Measurements from ENCODE around the gene PPP2R5E. TPM values are rescaled to one million over a fixed set of nuclear protein-coding genes. Genes with fewer than 3 reads are reported as not detected.
A peak's percentile ranks its signal among the peaks of the same experiment; 100 is the strongest.

Gene PPP2R5E
- total RNA-seq, 2 experiments from 2014 or later = 39.5 to 39.8 TPM

- no peak overlapping the region for H3K4me3 Mint-ChIP-seq
- H3K27ac Mint-ChIP-seq = no peak overlapping the region
- H3K27me3 Mint-ChIP-seq = no peaks in the 10 kb centered on the region
- H3K36me3 Mint-ChIP-seq (ENCODE audit: low read depth) = peaks cover 8% of the 10 kb centered on the region
- POLR2A ChIA-PET = interaction anchor here (0.5 to 0.6 kb wide), 2 partner anchors 89 to 101 kb away, joined by 3 to 7 read pairs; no protein-coding TSS in a partner anchor
- CTCF ChIA-PET = no interaction called here
- ATAC-seq (no peak), DNase-seq (no peak)
- TF ChIP-seq CTCF (IDR thresholded peaks at IDR 0.05) = no peak
- intact Hi-C loops (cut with micrococcal nuclease) = no loop called here
- H3K9me3 Mint-ChIP-seq = no peaks in the 10 kb centered on the region
- H3K4me1 Mint-ChIP-seq (ENCODE audit: low read depth) = peaks cover 23% of the 10 kb centered on the region
Observed at GRCh38 chr14:63443361-63443760, 99.8 kb downstream of the PPP2R5E start.

- Mint-ChIP-seq H3K27me3 (no peaks in the 10 kb centered on the region), H3K4me3 (peak overlapping the region; percentile 8), H3K27ac (peak overlapping the region; percentile 6), H3K36me3 (ENCODE audit: low read depth) (peaks cover 5% of the 10 kb centered on the region), H3K4me1 (ENCODE audit: low read depth) (peaks cover 54% of the 10 kb centered on the region), H3K9me3 (no peaks in the 10 kb centered on the region)
- ChIA-PET POLR2A (interaction anchor here (1.2 kb wide), 1 partner anchor 9 kb away, joined by 3 read pairs; no protein-coding TSS in a partner anchor), CTCF (interaction anchor here (0.9 to 1.4 kb wide), 2 partner anchors 14 to 29 kb away, joined by 3 to 6 read pairs; no protein-coding TSS in a partner anchor)
- ATAC-seq (peak; percentile 79), DNase-seq (peak; percentile 36)
- TF ChIP-seq CTCF (IDR thresholded peaks at IDR 0.05) = no peak
- intact Hi-C loops (cut with micrococcal nuclease) = no loop called here
Observed at GRCh38 chr14:63438065-63438757, 105.0 kb downstream of the PPP2R5E start.

- no peak for DNase-seq
- ChIA-PET CTCF (interaction anchor here (0.7 kb wide), 1 partner anchor 48 kb away, joined by 3 read pairs; no protein-coding TSS in a partner anchor), POLR2A (interaction anchor here (0.6 kb wide), 1 partner anchor 119 kb away, joined by 4 read pairs; no protein-coding TSS in a partner anchor)
- Mint-ChIP-seq H3K9me3 (no peaks in the 10 kb centered on the region), H3K27me3 (no peaks in the 10 kb centered on the region), H3K27ac (no peak overlapping the region), H3K4me1 (ENCODE audit: low read depth) (peaks cover 60% of the 10 kb centered on the region), H3K4me3 (no peak overlapping the region), H3K36me3 (ENCODE audit: low read depth) (peaks cover 5% of the 10 kb centered on the region)
- intact Hi-C loops (cut with micrococcal nuclease) = no loop called here
- ATAC-seq = no peak
- TF ChIP-seq CTCF (IDR thresholded peaks at IDR 0.05) = no peak
Observed at GRCh38 chr14:63436286-63437098, 106.7 kb downstream of the PPP2R5E start.

GRCh38 chr14:63435838-63436237 is 107.3 kb downstream of the PPP2R5E start:
- ChIA-PET CTCF (interaction anchor here (0.7 kb wide), 1 partner anchor 47 kb away, joined by 3 read pairs; no protein-coding TSS in a partner anchor), POLR2A (no interaction called here)
- Mint-ChIP-seq H3K9me3 (no peaks in the 10 kb centered on the region), H3K36me3 (ENCODE audit: low read depth) (no peaks in the 10 kb centered on the region), H3K27me3 (no peaks in the 10 kb centered on the region), H3K4me1 (ENCODE audit: low read depth) (peaks cover 60% of the 10 kb centered on the region), H3K4me3 (no peak overlapping the region), H3K27ac (no peak overlapping the region)
- no peak for ATAC-seq
- no peak for TF ChIP-seq CTCF (IDR thresholded peaks at IDR 0.05)
- no peak for DNase-seq
- intact Hi-C loops (cut with micrococcal nuclease) = no loop called here

GRCh38 chr14:63435204-63435603 is 108.0 kb downstream of the PPP2R5E start:
- intact Hi-C loops (cut with micrococcal nuclease) = no loop called here
- ATAC-seq (no peak), DNase-seq (no peak)
- H3K27me3 Mint-ChIP-seq = no peaks in the 10 kb centered on the region
- no peak overlapping the region for H3K4me3 Mint-ChIP-seq
- CTCF ChIA-PET = no interaction called here
- H3K27ac Mint-ChIP-seq = no peak overlapping the region
- H3K4me1 Mint-ChIP-seq (ENCODE audit: low read depth) = peaks cover 60% of the 10 kb centered on the region
- no peak for TF ChIP-seq CTCF (IDR thresholded peaks at IDR 0.05)
- no peaks in the 10 kb centered on the region for H3K36me3 Mint-ChIP-seq (ENCODE audit: low read depth)
- POLR2A ChIA-PET = no interaction called here
- no peaks in the 10 kb centered on the region for H3K9me3 Mint-ChIP-seq

Measured in activated CD8-positive, alpha-beta T cell treated with anti-CD3 and anti-CD28 coated beads for 36 hours (primary cell).